Measurements from ENCODE around the gene ZDBF2. TPM values are rescaled to one million over a fixed set of nuclear protein-coding genes. Genes with fewer than 3 reads are reported as not detected.
A peak's percentile ranks its signal among the peaks of the same experiment; 100 is the strongest.
"Not testable (repeated sequence)": the region's sequence is repeated elsewhere in the genome, so short reads cannot be mapped to it uniquely, and the experiment has no call there.

Gene ZDBF2
- total RNA-seq, 2 donors from 2014 or later, result 3.2 to 5.1 TPM

- intact Hi-C loops (cut with DNase I, micrococcal nuclease), result no loop called here
- DNase-seq, result no peak
- ATAC-seq, result no peak
Observed at GRCh38 chr2:206305523-206306245, 31.2 kb downstream of the ZDBF2 start.

DNA sequence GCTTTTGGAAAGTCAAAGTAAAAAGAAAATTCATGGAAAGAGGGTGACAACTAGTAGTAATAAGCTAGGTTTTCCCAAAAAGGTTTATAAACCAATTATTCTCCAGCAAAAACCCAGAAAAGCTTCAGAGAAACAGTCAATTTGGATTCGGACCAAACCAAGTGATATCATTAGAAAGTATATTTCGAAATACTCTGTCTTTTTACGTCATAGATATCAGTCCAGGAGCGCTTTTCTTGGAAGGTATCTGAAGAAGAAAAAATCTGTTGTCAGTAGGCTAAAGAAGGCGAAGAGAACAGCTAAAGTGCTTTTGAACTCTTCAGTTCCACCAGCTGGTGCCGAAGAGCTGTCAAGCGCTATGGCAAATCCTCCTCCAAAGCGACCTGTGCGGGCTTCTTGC is 36.6 kb downstream of the ZDBF2 start:
- DNase-seq (no peak), ATAC-seq (no peak)
- intact Hi-C loops (cut with DNase I, micrococcal nuclease), result no loop called here

DNA sequence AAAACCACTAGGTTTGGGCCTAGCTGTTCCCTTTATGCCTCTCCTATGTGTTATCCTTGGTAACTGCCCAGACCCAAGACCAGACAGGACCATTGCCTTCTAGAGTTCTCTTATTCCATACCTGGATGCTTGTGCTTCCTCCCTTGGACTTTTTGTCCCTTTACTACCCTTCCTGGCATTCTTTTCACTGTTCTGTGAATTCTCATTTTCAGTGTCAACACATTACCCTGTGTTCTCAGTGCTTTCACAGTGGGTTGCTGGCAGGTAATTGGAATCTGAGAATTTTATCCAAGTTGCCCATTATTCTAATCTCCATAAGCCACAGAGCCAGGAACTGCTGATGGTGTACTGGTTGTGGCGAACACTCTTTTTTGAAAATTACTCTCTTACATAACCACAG is 41.7 kb downstream of the ZDBF2 start:
- ATAC-seq (no peak), DNase-seq (no peak)
- intact Hi-C loops (cut with DNase I, micrococcal nuclease), result no loop called here

DNA sequence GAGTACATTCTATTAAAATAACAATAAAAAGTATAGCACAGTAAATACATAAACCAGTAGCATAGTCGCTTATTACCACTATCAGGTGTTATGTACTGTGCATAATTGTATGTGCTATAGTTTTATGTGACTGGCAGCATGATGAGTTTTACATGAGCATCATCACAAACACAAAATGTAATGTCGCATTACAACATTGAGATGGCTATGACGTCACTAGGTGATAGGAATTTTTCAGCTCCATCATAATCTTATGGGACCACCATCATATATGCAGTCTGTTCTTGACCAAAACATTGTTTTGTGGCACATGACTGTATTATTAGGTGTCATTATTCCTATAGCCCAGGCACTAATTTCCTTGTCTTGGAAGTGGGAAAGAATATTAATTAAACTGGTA is 48.6 kb downstream of the ZDBF2 start:
- intact Hi-C loops (cut with DNase I, micrococcal nuclease), result no loop called here
- ATAC-seq (no peak), DNase-seq (no peak)

GRCh38 chr2:206323486-206323885 is 49.0 kb downstream of the ZDBF2 start:
- intact Hi-C loops (cut with DNase I, micrococcal nuclease), result no loop called here
- ATAC-seq, result no peak
- DNase-seq, result no peak

DNA sequence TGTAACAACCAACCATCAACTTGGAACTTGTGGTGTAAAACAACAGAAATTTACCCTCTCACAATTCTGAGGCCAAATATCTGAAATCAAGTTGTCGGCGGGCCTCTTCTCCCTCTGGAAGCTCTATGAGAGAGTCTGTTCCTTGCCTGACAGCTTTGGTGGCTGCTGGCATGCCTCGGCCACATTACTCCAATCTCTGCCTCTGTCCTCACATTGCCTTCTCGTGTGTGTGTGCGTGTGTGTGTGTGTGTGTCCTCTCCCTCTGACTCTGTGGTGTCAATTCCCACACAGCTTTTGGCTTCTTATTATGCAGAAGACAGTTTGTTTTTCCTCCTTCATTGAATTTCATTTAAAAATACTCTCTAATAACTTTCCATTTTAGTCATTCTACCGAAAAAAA is 50.4 kb downstream of the ZDBF2 start:
- ATAC-seq (no peak), DNase-seq (no peak)
- intact Hi-C loops (cut with DNase I, micrococcal nuclease), result no loop called here

- ATAC-seq (no peak), DNase-seq (no peak)
- intact Hi-C loops (cut with DNase I, micrococcal nuclease), result no loop called here
Observed at GRCh38 chr2:206328974-206329373, 54.5 kb downstream of the ZDBF2 start.

- ATAC-seq (no peak), DNase-seq (no peak)
- intact Hi-C loops (cut with DNase I, micrococcal nuclease), result no loop called here
Observed at GRCh38 chr2:206336861-206337260, 62.4 kb downstream of the ZDBF2 start.

- ATAC-seq (no peak), DNase-seq (no peak)
- intact Hi-C loops (cut with DNase I, micrococcal nuclease), result no loop called here
Observed at GRCh38 chr2:206337956-206338355, 63.5 kb downstream of the ZDBF2 start.

- no peak for DNase-seq
- no peak for ATAC-seq
- intact Hi-C loops (cut with DNase I, micrococcal nuclease), result no loop called here
Observed at GRCh38 chr2:206341396-206341795, 66.9 kb downstream of the ZDBF2 start.

GRCh38 chr2:206343144-206343543 is 68.7 kb downstream of the ZDBF2 start:
- ATAC-seq (no peak), DNase-seq (no peak)
- intact Hi-C loops (cut with DNase I, micrococcal nuclease), result no loop called here

- ATAC-seq (peak; percentile 24), DNase-seq (no peak)
- intact Hi-C loops (cut with DNase I, micrococcal nuclease), result no loop called here
Observed at GRCh38 chr2:206343816-206344215, 69.4 kb downstream of the ZDBF2 start.

GRCh38 chr2:206345606-206346005 is 71.1 kb downstream of the ZDBF2 start:
- no peak for ATAC-seq
- no peak for DNase-seq
- intact Hi-C loops (cut with DNase I, micrococcal nuclease), result no loop called here

DNA sequence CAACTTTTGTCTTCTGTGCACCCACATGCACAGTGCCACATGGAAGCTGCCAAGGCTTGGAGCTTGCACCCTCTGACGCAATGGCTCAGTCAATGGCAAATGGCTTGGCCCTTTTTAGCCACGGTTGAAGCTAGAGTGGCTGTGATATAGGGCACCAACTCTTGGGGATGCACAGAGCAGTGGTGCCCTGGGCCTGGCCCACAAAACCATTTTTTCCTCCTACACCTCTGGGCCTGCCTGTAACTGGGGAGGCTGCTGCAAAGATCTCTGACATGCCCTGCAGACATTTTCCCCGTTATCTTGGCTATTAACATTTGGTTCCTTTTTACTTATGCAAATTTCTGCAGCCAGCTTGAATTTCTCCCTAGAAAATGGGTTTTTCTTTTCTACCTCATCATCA is 74.9 kb downstream of the ZDBF2 start:
- DNase-seq (no peak), ATAC-seq (no peak)
- intact Hi-C loops (cut with DNase I, micrococcal nuclease), result no loop called here

GRCh38 chr2:206352571-206352970 is 78.1 kb downstream of the ZDBF2 start:
- ATAC-seq (no peak), DNase-seq (no peak)
- intact Hi-C loops (cut with DNase I, micrococcal nuclease), result no loop called here

DNA sequence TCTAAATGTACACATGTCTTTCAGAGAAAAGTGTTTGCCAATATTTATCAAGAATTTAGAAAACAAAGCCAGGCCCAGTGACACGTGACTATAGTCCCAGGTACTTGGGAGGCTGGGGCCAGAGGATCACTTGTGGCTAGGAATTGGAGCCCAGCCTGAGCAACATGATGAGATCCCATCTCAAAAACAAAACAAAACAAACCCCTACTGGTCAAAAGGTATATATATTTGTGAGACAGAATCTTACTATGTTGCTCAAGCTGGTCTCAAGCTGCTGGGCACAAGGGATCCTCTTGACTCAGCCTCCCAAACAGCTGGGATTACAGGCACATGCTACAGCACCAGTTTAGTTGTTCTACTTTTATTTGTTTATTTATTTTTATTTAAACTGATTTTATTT is 79.2 kb downstream of the ZDBF2 start:
- ATAC-seq (no peak), DNase-seq (no peak)
- intact Hi-C loops (cut with DNase I, micrococcal nuclease), result no loop called here

GRCh38 chr2:206354129-206354528 is 79.7 kb downstream of the ZDBF2 start:
- no peak for ATAC-seq
- intact Hi-C loops (cut with DNase I, micrococcal nuclease), result no loop called here
- no peak for DNase-seq

GRCh38 chr2:206356840-206357239 is 82.4 kb downstream of the ZDBF2 start:
- DNase-seq; intact Hi-C loops (cut with DNase I, micrococcal nuclease); ATAC-seq: not testable (repeated sequence)

- DNase-seq; ATAC-seq; intact Hi-C loops (cut with DNase I, micrococcal nuclease): not testable (repeated sequence)
Observed at GRCh38 chr2:206360840-206361239, 86.4 kb downstream of the ZDBF2 start.

- DNase-seq (no peak), ATAC-seq (no peak)
- intact Hi-C loops (cut with DNase I, micrococcal nuclease), result no loop called here
Observed at GRCh38 chr2:206361407-206362045, 87.1 kb downstream of the ZDBF2 start.
